Tibial nerve (tissue), 4 donors: ENCODE data around the gene OR52N1. TPM values are rescaled to one million over a fixed set of nuclear protein-coding genes. Genes with fewer than 3 reads are reported as not detected.

Experiments used
- DNase-seq, 2 donors: peaks; one replicate each; pipeline ENCODE4 v3.0.0-alpha.2; 2019; ENCODE audit warnings: low spot score in 2 of 2
- H3K27ac ChIP-seq, 4 donors: fragments of 200-600 bp; sonication (generic) in 3 of 4; one replicate each; pipeline ENCODE4 v1.5.1; 2017 to 2019; ENCODE audit warnings: mild to moderate bottlenecking in 1 of 4
- H3K27me3 ChIP-seq, 2 donors: fragments of 200-600 bp; sonication (generic) in 1 of 2; one replicate each; pipeline versions ENCODE4 v1.5.1 to v1.6.0; 2017 to 2019
- H3K36me3 ChIP-seq, 3 donors: fragments of 200-600 bp; sonication (generic); one replicate each; pipeline ENCODE4 v1.5.1; 2018 to 2019
- H3K4me1 ChIP-seq, 4 donors: fragments of 200-600 bp; sonication (generic) in 3 of 4; one replicate each; pipeline ENCODE4 v1.5.1; 2017 to 2019
- H3K4me3 ChIP-seq, 4 donors: fragments of 200-600 bp; sonication (generic) in 3 of 4; one replicate each; pipeline ENCODE4 v1.5.1; 2017 to 2019; ENCODE audit warnings: mild to moderate bottlenecking in 1 of 4, moderate library complexity in 1 of 4
- H3K9me3 ChIP-seq, 4 donors: fragments of 200-600 bp; sonication (generic) in 3 of 4; one replicate each; pipeline ENCODE4 v1.5.1; 2017 to 2019
- CTCF ChIP-seq, 5 experiments: fragments of 200-600 bp in 3 of 5; fragments of 450-650 bp in 2 of 5; sonication (generic) in 3 of 5; IDR thresholded peaks; one replicate each; pipeline ENCODE4 v1.5.1; 2016 to 2019; ENCODE audit warnings: antibody characterized with exemption in 5 of 5, mild to moderate bottlenecking in 3 of 5, moderate library complexity in 2 of 5
- EP300 ChIP-seq, 2 donors: sonication (generic); formaldehyde crosslinking; IDR thresholded peaks; one replicate each; pipeline ENCODE4 v1.6.1; 2017; ENCODE audit warnings: antibody characterized with exemption in 2 of 2, mild to moderate bottlenecking in 1 of 2
- POLR2A ChIP-seq, 2 donors: fragments of 450-650 bp; IDR thresholded peaks; one replicate each; pipeline ENCODE4 v1.6.1; 2017; ENCODE audit warnings: antibody characterized with exemption in 2 of 2, mild to moderate bottlenecking in 2 of 2, moderate library complexity in 2 of 2
- WGBS, 2 donors: methylation state at CpG; one replicate each; pipeline ENCODE4 v1.1.5; 2018; 5-methylcytosine and 5-hydroxymethylcytosine counted together
- total RNA-seq, 4 donors: library from RNA; depleted of rRNA; stranded (reverse); fragments of >200 nt; gene quantifications; one replicate each; pipeline ENCODE4 v1.1.0, GENCODE V29; 2016

Gene OR52N1
- total RNA-seq, 4 donors from 2014 or later = 0.30 TPM; not detected in 3

- Histone ChIP-seq H3K27me3 (no peaks in the 10 kb centered on the region), H3K4me3 (peak within 1 kb of the TSS; percentile 43 to 61 (median 46)), H3K36me3 (no peaks in the 10 kb centered on the region), H3K9me3 (peaks cover 0 to 7% (median 0%) of the 10 kb centered on the region in 4 donors), H3K4me1 (peaks cover 0 to 11% (median 0%) of the 10 kb centered on the region in 4 donors), H3K27ac (peak within 1 kb of the TSS in 1 of 4 donors; percentile 24)
- peak; percentile 49 to 88 for DNase-seq
- WGBS, 2 donors = 10 to 23% methylated on average over 24 of the region's 24 CpGs
- TF ChIP-seq CTCF (IDR thresholded peaks at IDR 0.05) = peak; percentile 63 to 92 (median 75)
- no peak for TF ChIP-seq POLR2A (IDR thresholded peaks at IDR 0.05)
Observed at GRCh38 chr11:5808500-5809121, 17.5 kb upstream of the OR52N1 start, which contains the start of gene OR52N2. Gene OR52N2 (plus strand): TSS chr11:5808924. CDS start chr11:5820336, 11,412 bp downstream.

GRCh38 chr11:5807580-5807979 lies 16.5 kb upstream of the OR52N1 start:
- Histone ChIP-seq H3K36me3 (no peaks in the 10 kb centered on the region), H3K27me3 (no peaks in the 10 kb centered on the region), H3K4me3 (no peak overlapping the region), H3K9me3 (peaks cover 0 to 7% (median 0%) of the 10 kb centered on the region in 4 donors), H3K27ac (no peak overlapping the region), H3K4me1 (peaks cover 0 to 11% (median 0%) of the 10 kb centered on the region in 4 donors)
- no peak for DNase-seq
- TF ChIP-seq CTCF (IDR thresholded peaks at IDR 0.05) (no peak), EP300 (IDR thresholded peaks at IDR 0.05) (no peak), POLR2A (IDR thresholded peaks at IDR 0.05) (no peak)
- WGBS, 2 donors = 66 to 80% methylated on average over 9 to 10 of the region's 10 CpGs

GRCh38 chr11:5803982-5804381 lies 12.9 kb upstream of the OR52N1 start:
- Histone ChIP-seq H3K27ac (no peak overlapping the region), H3K9me3 (peaks cover 0 to 7% (median 0%) of the 10 kb centered on the region in 4 donors), H3K4me3 (no peak overlapping the region), H3K27me3 (no peaks in the 10 kb centered on the region), H3K4me1 (peaks cover 0 to 8% (median 0%) of the 10 kb centered on the region in 4 donors), H3K36me3 (no peaks in the 10 kb centered on the region)
- WGBS, 2 donors = 86 to 93% methylated on average over 5 of the region's 5 CpGs
- no peak for DNase-seq
- no peak for TF ChIP-seq EP300 (IDR thresholded peaks at IDR 0.05)
- TF ChIP-seq CTCF (IDR thresholded peaks at IDR 0.05) = no peak
- no peak for TF ChIP-seq POLR2A (IDR thresholded peaks at IDR 0.05)

GRCh38 chr11:5796541-5796940 lies 5.5 kb upstream of the OR52N1 start:
- H3K9me3 ChIP-seq = peaks cover 0 to 5% (median 1%) of the 10 kb centered on the region in 4 donors
- DNase-seq = no peak
- no peaks in the 10 kb centered on the region for H3K4me1 ChIP-seq

More at GRCh38 chr11:5796541-5796940, 5.5 kb upstream of the OR52N1 start:
- Histone ChIP-seq H3K36me3 (no peaks in the 10 kb centered on the region), H3K4me3 (no peak overlapping the region), H3K27me3 (no peaks in the 10 kb centered on the region), H3K27ac (no peak overlapping the region)
- TF ChIP-seq EP300 (IDR thresholded peaks at IDR 0.05) (no peak), POLR2A (IDR thresholded peaks at IDR 0.05) (no peak), CTCF (IDR thresholded peaks at IDR 0.05) (no peak)
- WGBS, 2 donors = 88 to 92% methylated on average over 6 of the region's 6 CpGs
